GM19455 (cell line): ENCODE data around the gene LIX1L.

Experiments used
- ATAC-seq: cut with Tn5 transposase; IDR thresholded peaks from one replicate; pipeline ENCODE4 v1.9.1; 2021; ENCODE audit not compliant: unreplicated experiment

Gene LIX1L

GRCh38 chr1:145897969-145898368 lies 59.8 kb downstream of the LIX1L start:
- ATAC-seq, result no peak

DNA sequence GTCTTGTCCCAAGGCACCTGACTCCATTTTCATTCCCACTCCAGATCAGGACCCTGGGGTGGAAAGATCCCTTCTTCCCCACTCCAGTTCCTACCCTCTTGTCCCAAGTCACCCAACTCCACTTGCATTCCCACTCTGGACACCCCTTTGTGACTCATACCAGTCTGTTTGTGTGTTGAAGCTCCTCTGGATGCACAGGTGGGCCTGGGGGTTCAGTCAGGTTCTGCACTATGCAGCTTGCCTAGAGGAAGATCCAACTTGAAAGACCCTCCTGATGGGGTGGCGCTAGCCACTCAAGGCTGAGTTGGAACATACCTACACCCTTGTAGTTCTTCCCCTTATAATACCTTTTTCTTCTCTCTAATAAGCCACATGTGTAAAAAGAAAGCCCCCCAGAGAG lies 62.3 kb downstream of the LIX1L start:
- no peak for ATAC-seq

DNA sequence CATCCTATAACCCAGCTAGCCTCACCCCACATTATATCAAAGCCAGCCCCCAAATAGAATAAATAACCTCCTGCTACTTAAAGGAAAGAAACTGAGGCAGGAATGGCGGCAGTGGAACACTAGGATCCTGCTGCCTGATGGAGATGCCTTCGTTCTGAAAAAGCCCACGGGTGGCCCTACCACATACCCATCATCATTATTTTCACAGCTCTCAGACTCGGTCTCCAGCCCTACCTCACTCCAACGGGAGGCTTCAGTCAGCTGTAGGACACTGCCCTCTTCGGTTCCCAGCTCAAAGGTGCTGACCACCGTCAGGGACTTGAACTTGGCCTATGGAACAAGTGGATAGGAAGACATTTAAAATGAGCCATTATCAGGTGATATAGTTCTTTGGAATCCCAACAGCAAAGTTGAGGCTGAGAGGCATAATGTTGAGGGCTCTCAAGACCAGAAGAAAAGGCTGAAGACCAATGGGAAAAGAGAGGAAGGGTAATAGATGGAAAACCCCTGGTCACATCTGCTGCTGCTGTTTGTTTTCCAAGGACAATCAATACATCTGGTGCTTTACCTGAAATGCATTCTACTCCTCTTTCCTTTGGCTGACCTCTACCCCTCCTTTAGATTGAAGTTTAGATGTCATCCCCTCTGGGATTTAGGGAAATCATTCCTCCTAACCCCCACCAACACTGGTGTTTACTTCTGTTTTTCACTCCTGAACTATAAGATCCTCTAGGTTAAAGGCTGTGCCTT lies 64.3 kb downstream of the LIX1L start:
- no peak for ATAC-seq

DNA sequence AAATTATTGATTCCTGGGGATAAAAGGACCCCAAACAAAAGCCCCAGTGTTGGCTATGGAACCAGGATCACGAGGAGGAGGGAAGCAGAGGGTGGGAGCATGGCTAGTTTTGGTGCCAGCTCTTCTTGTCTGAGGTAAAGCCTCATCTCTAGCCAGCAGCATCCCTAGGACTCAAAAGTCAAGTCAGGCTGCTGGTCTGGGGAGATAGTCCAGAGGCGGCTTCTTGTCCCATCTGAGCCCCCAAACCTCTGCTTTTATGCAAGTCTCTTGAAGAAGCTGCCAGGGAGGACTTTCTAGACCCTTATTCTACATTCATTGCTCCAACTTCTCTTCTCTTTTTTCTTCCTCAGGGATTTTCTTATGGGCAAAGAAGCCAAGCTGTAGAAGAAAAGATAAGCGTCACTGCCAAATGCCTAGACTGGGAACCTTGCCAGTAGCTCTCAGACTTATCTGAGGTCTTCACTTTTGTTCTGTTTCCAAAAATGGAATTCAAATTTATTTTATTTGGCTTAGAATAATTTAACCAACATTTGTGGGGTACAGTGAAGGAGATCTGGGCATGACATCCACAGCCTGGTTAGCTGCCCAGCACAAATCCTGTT lies 65.2 kb downstream of the LIX1L start:
- ATAC-seq, result no peak

- ATAC-seq, result no peak
Measured at GRCh38 chr1:145891587-145892485, 66.0 kb downstream of the LIX1L start.

DNA sequence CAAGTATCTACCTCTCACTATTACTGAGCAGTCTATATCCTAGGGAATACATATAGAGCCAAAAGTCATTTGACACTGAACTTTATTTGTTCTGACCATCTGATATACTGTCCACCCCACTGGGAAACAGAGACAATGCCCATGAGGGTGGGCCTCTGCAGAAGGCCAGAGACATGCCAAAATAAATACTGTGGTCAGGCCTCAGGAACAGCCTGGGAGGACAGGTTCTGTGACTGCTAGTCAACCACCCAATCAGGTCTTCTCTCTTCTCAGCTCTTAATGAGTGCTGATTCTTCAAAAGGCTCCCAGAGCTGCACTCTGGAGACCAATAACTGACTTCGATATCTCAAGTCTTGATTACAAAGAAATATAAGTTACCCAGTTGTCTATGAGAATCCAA lies 66.7 kb downstream of the LIX1L start:
- ATAC-seq, result no peak

GRCh38 chr1:145889722-145890121 lies 68.1 kb downstream of the LIX1L start:
- no peak for ATAC-seq

- ATAC-seq, result no peak
Measured at GRCh38 chr1:145887631-145888030, 70.2 kb downstream of the LIX1L start.

DNA sequence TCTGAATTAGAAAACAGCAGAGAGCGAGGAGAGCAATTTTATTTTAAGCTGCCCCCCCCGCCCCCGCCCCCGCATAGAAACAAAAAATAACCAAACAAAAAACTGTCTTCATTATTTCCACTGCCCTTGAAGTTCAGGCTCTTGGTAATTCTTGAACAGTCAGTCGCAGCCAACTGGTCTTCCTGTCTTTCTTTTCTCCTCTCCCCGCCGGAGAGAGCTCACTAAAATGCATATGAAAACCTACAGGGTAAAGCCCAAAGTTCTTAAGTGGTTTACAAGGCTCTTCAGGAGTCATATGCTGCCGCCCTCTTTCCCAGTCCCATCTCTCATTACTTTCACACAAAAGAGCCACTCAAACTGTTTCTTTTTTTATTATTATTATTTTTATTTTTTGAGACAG lies 71.0 kb downstream of the LIX1L start:
- ATAC-seq, result no peak

DNA sequence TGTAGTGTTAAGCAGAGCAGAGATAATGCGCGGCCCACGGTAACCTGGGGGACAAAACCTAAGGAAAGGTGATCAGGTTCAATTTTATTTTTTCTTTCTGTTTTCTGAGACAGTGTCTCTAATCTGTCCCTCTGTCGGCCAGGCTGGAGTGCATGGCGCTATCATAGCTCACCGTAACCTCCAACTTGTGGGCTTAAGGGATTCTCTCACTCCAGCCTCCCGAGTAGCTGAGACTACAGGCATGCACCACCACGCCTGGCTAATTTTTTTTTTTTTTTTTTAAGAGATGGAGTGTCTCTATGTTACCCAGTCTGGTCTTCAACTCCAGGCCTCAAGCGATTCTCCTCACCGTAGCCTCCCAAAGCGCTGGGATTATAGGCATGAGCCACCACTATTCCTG lies 71.4 kb downstream of the LIX1L start:
- no peak for ATAC-seq

DNA sequence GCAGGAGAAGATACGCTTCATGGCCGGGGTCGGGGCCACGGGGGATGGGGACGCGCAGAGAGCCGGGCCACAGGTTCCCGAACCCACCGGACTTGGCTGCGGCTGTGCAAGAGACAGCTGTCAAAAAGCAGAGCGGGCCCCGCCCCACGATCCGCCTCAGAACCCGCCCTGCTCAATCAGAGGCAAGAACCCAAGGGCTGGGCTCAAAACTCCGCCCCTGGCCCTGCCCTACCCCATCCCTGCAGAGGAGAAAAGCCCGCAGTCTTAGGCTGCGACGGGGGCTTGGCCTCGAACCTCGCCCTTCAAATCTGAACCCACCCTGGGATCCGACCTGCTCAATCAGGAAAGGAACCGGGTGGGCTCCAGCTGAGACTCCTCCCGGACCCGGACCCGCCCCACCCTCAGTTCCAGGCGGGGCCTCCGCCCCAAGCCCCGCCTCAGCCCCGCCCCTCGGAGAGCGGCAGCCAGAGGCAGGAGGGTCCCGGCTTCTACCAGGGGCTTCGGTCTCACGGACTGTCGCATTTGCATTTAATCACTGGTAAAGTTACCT lies 72.0 kb downstream of the LIX1L start, which contains the start of gene ANKRD35:
Gene ANKRD35 (minus strand): TSS at position 129 of the 550 bp plus-strand sequence. CDS start 108 bp downstream, at position 21.
- ATAC-seq, result peak; percentile 98

- ATAC-seq, result no peak
Measured at GRCh38 chr1:145884675-145885074, 73.1 kb downstream of the LIX1L start.
